Esophagus muscularis mucosa (tissue), 4 donors: ENCODE measurements around the gene UQCRFS1. TPM values are rescaled to one million over a fixed set of nuclear protein-coding genes. Genes with fewer than 3 reads are reported as not detected.

Experiments
- DNase-seq: peaks from one replicate; pipeline ENCODE4 v3.0.0-alpha.2; 2017; ENCODE audit errors: extremely low spot score
- H3K27ac ChIP-seq, 4 donors: fragments of 200-600 bp; sonication (generic); replicated peaks in 1 of 4; 1 replicate in 3 of 4; 2 replicates in 1 of 4; pipeline ENCODE4 v1.5.1; 2016 to 2019; ENCODE audit warnings: mild to moderate bottlenecking in 1 of 4
- H3K27me3 ChIP-seq, 4 donors: fragments of 200-600 bp; sonication (generic); one replicate each; pipeline versions ENCODE4 v1.5.1 to v1.6.0; 2016 to 2019
- H3K36me3 ChIP-seq, 4 donors: fragments of 200-600 bp; sonication (generic); one replicate each; pipeline ENCODE4 v1.5.1; 2016 to 2019
- H3K4me1 ChIP-seq, 4 donors: fragments of 200-600 bp; sonication (generic); one replicate each; pipeline ENCODE4 v1.5.1; 2016 to 2019
- H3K4me3 ChIP-seq, 4 donors: fragments of 200-600 bp; sonication (generic); 1 replicate in 2 of 4; 2 replicates in 2 of 4; pipeline ENCODE4 v1.5.1; 2016 to 2019; ENCODE audit warnings: mild to moderate bottlenecking in 4 of 4, moderate library complexity in 1 of 4
- H3K9me3 ChIP-seq, 4 donors: fragments of 200-600 bp; sonication (generic); 1 replicate in 3 of 4; 2 replicates in 1 of 4; pipeline ENCODE4 v1.5.1; 2016 to 2019
- EP300 ChIP-seq: sonication (generic); formaldehyde crosslinking; IDR thresholded peaks from one replicate; pipeline ENCODE4 v1.6.1; 2017; ENCODE audit warnings: antibody characterized with exemption
- POLR2A ChIP-seq: fragments of 450-650 bp; IDR thresholded peaks from one replicate; pipeline ENCODE4 v1.6.1; 2017; ENCODE audit warnings: antibody characterized with exemption, moderate library complexity, mild to moderate bottlenecking, low read depth
- POLR2AphosphoS5 ChIP-seq, 2 donors: sonication (generic); formaldehyde crosslinking; IDR thresholded peaks; one replicate each; pipeline ENCODE4 v1.6.1; 2017; ENCODE audit warnings: antibody characterized with exemption in 2 of 2
- WGBS: methylation state at CpG from one replicate; pipeline ENCODE4 v1.1.5; 2018; 5-methylcytosine and 5-hydroxymethylcytosine counted together
- intact Hi-C: fragments of 100-400 bp; cut with DNase I; formaldehyde crosslinking; loops from one replicate; pipeline ENCODE4 v1.15.1; 2023
- total RNA-seq, 4 donors: library from RNA; depleted of rRNA; stranded (reverse); fragments of >200 nt; gene quantifications; one replicate each; pipeline versions ENCODE4 v1.1.0 to v1.2.1, GENCODE V29; 2016
- TF ChIP-seq, protein P1 (sequence below), 3 experiments: fragments of 200-600 bp in 2 of 3; fragments of 450-650 bp in 1 of 3; sonication (generic) in 2 of 3; IDR thresholded peaks; one replicate each; pipeline ENCODE4 v1.5.1; 2017 to 2019; ENCODE audit warnings: antibody characterized with exemption in 3 of 3, mild to moderate bottlenecking in 2 of 3, moderate library complexity in 1 of 3

Gene UQCRFS1
- total RNA-seq, 4 donors from 2014 or later: 41.1 to 46.4 (median 43.3) TPM

DNA sequence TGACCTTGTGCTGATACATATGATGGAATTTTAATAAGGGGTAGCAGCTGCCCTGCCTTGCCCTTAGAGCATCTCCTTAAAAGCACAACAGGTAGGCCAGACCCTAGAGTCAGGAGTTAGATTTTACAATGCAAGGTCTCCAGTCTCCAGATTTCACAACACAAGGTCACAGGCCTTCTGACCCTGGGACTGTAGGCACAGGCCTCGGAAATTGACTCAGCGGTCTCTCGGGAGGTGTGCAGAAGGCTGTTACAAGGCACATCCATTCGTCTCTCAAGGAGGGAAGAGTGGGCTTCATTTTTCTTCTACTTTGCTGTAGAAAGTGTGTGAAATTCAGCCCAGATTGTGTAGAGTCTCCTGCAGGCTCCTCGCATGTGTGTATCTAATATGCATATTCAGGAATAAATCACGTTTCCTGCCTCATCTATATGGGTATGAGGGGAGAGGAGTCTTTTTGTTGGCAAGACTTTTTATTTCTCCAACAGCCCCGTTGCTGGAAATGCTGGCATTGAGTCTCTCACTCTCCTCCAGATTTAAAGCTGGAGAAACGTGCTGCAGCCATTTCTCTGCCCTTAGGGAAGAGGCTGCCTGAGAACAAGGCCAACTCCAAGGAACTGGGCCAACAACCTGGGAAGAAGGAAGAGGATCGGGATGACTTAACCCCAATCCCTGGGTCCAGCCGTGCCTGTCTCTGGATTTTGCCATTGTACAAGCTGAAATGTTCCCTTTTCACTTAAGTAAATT is 24.5 kb downstream of the UQCRFS1 start:
- Histone ChIP-seq H3K27me3 (peaks cover 0 to 5% (median 0%) of the 10 kb centered on the region in 4 donors), H3K9me3 (no peaks in the 10 kb centered on the region), H3K4me1 (no peaks in the 10 kb centered on the region), H3K36me3 (no peaks in the 10 kb centered on the region), H3K4me3 (no peak overlapping the region), H3K27ac (no peak overlapping the region)
- WGBS: 49% methylated on average over 8 of the region's 10 CpGs
- intact Hi-C loops: no loop called here
- no peak for DNase-seq
- TF ChIP-seq, protein P1, sequence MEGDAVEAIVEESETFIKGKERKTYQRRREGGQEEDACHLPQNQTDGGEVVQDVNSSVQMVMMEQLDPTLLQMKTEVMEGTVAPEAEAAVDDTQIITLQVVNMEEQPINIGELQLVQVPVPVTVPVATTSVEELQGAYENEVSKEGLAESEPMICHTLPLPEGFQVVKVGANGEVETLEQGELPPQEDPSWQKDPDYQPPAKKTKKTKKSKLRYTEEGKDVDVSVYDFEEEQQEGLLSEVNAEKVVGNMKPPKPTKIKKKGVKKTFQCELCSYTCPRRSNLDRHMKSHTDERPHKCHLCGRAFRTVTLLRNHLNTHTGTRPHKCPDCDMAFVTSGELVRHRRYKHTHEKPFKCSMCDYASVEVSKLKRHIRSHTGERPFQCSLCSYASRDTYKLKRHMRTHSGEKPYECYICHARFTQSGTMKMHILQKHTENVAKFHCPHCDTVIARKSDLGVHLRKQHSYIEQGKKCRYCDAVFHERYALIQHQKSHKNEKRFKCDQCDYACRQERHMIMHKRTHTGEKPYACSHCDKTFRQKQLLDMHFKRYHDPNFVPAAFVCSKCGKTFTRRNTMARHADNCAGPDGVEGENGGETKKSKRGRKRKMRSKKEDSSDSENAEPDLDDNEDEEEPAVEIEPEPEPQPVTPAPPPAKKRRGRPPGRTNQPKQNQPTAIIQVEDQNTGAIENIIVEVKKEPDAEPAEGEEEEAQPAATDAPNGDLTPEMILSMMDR (IDR thresholded peaks at IDR 0.05): no peak
- TF ChIP-seq POLR2A: no peak

DNA sequence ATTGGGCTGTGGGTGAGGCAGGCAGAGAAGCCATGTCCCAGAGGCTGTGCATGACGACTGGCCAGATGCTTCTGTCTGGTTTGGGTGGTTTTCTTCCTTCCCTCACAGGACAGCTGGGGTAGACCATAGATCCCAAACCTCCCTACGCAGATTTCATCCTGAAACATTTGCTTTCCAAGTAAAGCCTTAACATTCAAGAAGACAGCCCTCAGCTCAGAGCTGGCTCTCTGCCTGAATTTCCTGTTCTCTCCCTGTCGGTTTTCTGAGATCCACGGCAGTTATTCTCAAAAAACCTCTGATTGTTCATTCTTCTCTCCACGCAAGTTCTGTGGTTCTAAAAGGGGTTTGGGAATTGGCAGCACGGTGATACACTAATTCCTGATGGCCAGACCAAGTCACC is 25.3 kb downstream of the UQCRFS1 start:
- intact Hi-C loops: no loop called here
- Histone ChIP-seq H3K4me1 (no peaks in the 10 kb centered on the region), H3K36me3 (no peaks in the 10 kb centered on the region), H3K9me3 (no peaks in the 10 kb centered on the region), H3K4me3 (no peak overlapping the region), H3K27ac (no peak overlapping the region), H3K27me3 (peaks cover 0 to 5% (median 0%) of the 10 kb centered on the region in 4 donors)
- WGBS: 60% methylated on average over 6 of the region's 6 CpGs
- TF ChIP-seq, protein P1 (IDR thresholded peaks at IDR 0.05): no peak
- TF ChIP-seq EP300 (no peak), POLR2AphosphoS5 (IDR thresholded peaks at IDR 0.05) (no peak), POLR2A (no peak)
- DNase-seq: no peak

DNA sequence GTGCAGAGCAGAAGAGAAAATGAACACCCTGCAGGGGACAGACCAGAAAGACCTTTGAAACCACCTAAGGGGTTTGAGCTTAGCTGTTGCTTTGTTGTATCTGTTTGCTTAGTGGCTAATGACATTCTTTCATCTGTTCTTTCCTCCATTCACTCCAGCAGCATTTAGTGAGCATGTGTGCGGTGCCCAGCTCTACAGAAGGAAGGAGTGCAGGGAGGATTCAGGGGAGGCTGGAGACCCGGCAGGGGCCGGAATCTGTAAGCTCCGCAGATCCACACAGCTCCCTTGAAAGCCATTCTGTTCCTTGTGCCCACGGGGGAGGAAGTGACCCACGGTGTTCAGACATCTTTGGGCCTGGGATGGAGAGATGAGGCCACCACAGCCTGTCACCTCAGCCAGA is 27.5 kb downstream of the UQCRFS1 start:
- intact Hi-C loops: no loop called here
- Histone ChIP-seq H3K36me3 (no peaks in the 10 kb centered on the region), H3K4me3 (no peak overlapping the region), H3K27ac (no peak overlapping the region), H3K27me3 (peaks cover 0 to 5% (median 0%) of the 10 kb centered on the region in 4 donors), H3K4me1 (no peaks in the 10 kb centered on the region), H3K9me3 (no peaks in the 10 kb centered on the region)
- WGBS: 65% methylated on average over 6 of the region's 6 CpGs
- TF ChIP-seq EP300 (no peak), POLR2A (no peak), POLR2AphosphoS5 (IDR thresholded peaks at IDR 0.05) (no peak)
- TF ChIP-seq, protein P1 (IDR thresholded peaks at IDR 0.05): no peak
- DNase-seq: no peak

DNA sequence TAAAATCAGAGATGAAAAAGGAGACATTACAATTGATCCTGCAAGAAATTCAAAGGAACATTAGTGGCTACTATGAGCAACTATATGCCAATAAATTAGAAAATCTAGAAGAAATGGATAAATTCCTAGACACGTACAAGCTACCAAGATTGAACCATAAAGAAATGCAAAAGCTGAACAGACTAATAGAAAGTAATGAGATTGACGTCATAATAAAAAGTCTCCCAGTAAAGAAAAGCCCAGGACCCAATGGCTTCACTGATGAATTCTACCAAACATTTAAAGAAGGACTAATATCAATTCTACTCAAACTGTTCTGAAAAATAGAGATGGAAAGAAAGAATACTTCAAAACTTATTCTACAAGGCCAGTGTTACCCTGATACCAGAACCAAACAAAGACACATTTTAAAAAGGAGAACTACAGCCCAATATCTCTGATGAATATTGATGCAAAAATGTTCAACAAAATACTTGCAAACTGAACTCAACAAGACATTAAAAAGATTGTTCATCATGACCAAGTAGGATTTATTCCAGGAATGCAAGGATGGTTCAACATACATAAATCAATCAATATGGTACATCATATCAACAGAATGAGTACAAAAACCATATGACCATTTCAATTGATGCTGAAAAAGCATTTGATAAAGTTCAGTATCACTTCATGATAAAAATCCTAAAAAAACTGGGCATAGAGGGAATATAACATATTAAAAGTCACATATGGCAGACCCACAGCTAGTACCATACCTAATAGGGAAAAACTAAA is 35.8 kb downstream of the UQCRFS1 start:
- no peak for DNase-seq
- Histone ChIP-seq H3K27ac (no peak overlapping the region), H3K27me3 (no peaks in the 10 kb centered on the region), H3K9me3 (peaks cover 0 to 47% (median 38%) of the 10 kb centered on the region in 4 donors), H3K4me1 (no peaks in the 10 kb centered on the region), H3K4me3 (no peak overlapping the region), H3K36me3 (no peaks in the 10 kb centered on the region)
- no peak for TF ChIP-seq POLR2AphosphoS5 (IDR thresholded peaks at IDR 0.05)
- TF ChIP-seq POLR2A: no peak
- no peak for TF ChIP-seq EP300
- TF ChIP-seq, protein P1 (IDR thresholded peaks at IDR 0.05): no peak
- intact Hi-C loops: no loop called here
- WGBS: 79% methylated on average over 2 of the region's 2 CpGs
